ENCODE results near the gene IQGAP1. TPM values are rescaled to one million over a fixed set of nuclear protein-coding genes. Genes with fewer than 3 reads are reported as not detected.

Gene IQGAP1
- total RNA-seq, 1 experiment from 2014 or later = 113 TPM

DNA sequence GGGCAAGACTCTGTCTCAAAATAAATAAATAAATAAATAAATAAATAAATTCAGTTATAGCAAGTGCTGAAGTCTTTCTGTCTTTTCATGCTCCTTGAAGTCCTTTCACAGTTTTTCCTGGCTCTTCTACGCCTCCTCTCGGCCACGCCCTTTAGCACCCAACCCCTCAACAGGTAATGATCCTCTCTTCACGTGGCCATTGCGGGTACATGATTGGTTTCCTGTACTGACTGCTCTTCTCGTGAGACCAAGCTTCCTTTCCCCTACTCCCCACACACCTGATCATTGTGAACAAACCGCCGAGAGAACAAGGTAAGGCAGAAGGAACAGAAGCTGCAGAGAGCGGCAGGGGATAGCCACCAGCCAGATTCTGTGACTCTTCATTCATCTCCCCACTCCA lies 38.2 kb upstream of the IQGAP1 start:
- ChIA-PET POLR2A (no interaction called here), CTCF (no interaction called here), RAD21 (ENCODE audit: low non-redundant PET in 1 of 2, low total read pairs in 2 of 2, uncharacterized antibody in 2 of 2, unreplicated experiment in 2 of 2) (no interaction called here)
- Histone ChIP-seq H3K9me3 (ENCODE audit: control insufficient read depth in 1 of 2, insufficient read depth in 1 of 2, low read depth in 1 of 2, low read length in 2 of 2) (no peaks in the 10 kb centered on the region), H3K9me2 (ENCODE audit: insufficient read depth) (no peaks in the 10 kb centered on the region), H3K4me1 (ENCODE audit: control insufficient read depth in 1 of 2, insufficient read depth in 2 of 2, low read length in 2 of 2) (peaks cover 4 to 18% of the 10 kb centered on the region in 2 experiments; a peak in 2 of 4 replicates), H3K27ac (ENCODE audit: low read depth, low read length) (no peak overlapping the region), H3K4me3 (replicated peaks in 1 of 2; ENCODE audit: low read depth in 1 of 2, low read length in 2 of 2) (no peak overlapping the region), H3K36me3 (ENCODE audit: control insufficient read depth in 1 of 2, insufficient read depth in 2 of 2, low read length in 2 of 2) (no peaks in the 10 kb centered on the region), H4K20me1 (ENCODE audit: insufficient read depth) (no peaks in the 10 kb centered on the region), H2AFZ (ENCODE audit: low read depth, low read length, poor library complexity, severe bottlenecking) (no peak overlapping the region), H3K27me3 (ENCODE audit: insufficient read depth, low read length) (no peaks in the 10 kb centered on the region), H3K79me2 (ENCODE audit: insufficient read depth, low read length) (no peaks in the 10 kb centered on the region), H3K9ac (ENCODE audit: low read length) (no peak overlapping the region), H3K4me2 (ENCODE audit: low read length) (no peak overlapping the region)
- DNase-seq (ENCODE audit: low read depth, low spot score) = no peak
- intact Hi-C loops (cut with micrococcal nuclease) = no loop called here
- BruUV-seq (replicated peaks) = no TSS peak
- no peak for TF ChIP-seq EZH2phosphoT487 (IDR thresholded peaks at IDR 0.05; ENCODE audit: borderline replicate concordance)
- no peak for TF ChIP-seq ZFX (IDR thresholded peaks at IDR 0.05)
- no peak for TF ChIP-seq FOSL1 (IDR thresholded peaks at IDR 0.05; ENCODE audit: low read depth)
- no peak for TF ChIP-seq CBX3 (IDR thresholded peaks at IDR 0.05; ENCODE audit: low read depth)
- TF ChIP-seq ELF1 (IDR thresholded peaks at IDR 0.05; ENCODE audit: borderline replicate concordance, low read depth) = no peak
- TF ChIP-seq CTCF (IDR thresholded peaks at IDR 0.05 in 2 of 3, conservative IDR thresholded peaks at IDR 0.05 in 1 of 3; ENCODE audit: borderline replicate concordance in 1 of 3, insufficient read depth in 1 of 3, low read depth in 2 of 3, low read length in 2 of 3) = no peak
- no peak for TF ChIP-seq REST (IDR thresholded peaks at IDR 0.05; ENCODE audit: low read depth)
- no peak for TF ChIP-seq POLR2AphosphoS5 (IDR thresholded peaks at IDR 0.05; ENCODE audit: low read depth, low read length)
- no peak for TF ChIP-seq RAD21 (IDR thresholded peaks at IDR 0.05; ENCODE audit: low read depth)
- TF ChIP-seq POLR2A (IDR thresholded peaks at IDR 0.05; ENCODE audit: borderline replicate concordance, extremely low read depth, insufficient read depth, insufficient read length) = no peak
- TF ChIP-seq CEBPB (IDR thresholded peaks at IDR 0.05; ENCODE audit: low read depth) = no peak
- TF ChIP-seq YY1 (IDR thresholded peaks at IDR 0.05; ENCODE audit: extremely low read depth, insufficient replicate concordance, low read depth, low read length) = no peak
- TF ChIP-seq MAX (IDR thresholded peaks at IDR 0.05) = no peak
- no peak for TF ChIP-seq JUND (IDR thresholded peaks at IDR 0.05)
- no peak for TF ChIP-seq SP1 (IDR thresholded peaks at IDR 0.05; ENCODE audit: low read depth)
- no peak for TF ChIP-seq ZBTB33 (IDR thresholded peaks at IDR 0.05; ENCODE audit: extremely low read depth, insufficient replicate concordance, low read length)
- ATAC-seq = no peak
